Dermis microvascular lymphatic vessel endothelial cell (primary cell): ENCODE data around the gene FRRS1L. TPM values are rescaled to one million over a fixed set of nuclear protein-coding genes. Genes with fewer than 3 reads are reported as not detected.
A peak's percentile ranks its signal among the peaks of the same experiment; 100 is the strongest.
"Not testable (repeated sequence)": the region's sequence is repeated elsewhere in the genome, so short reads cannot be mapped to it uniquely, and the experiment has no call there.

ENCODE experiments used
- DNase-seq, 2 donors: peaks; one replicate each; pipeline versions ENCODE4 v3.0.0 to v3.0.0-alpha.2; 2010; ENCODE audit warnings: low read depth in 2 of 2
- total RNA-seq: library from RNA; depleted of rRNA; stranded (reverse); fragments of >200 nt; gene quantifications from 2 replicates; pipeline ENCODE4 v1.2.1, GENCODE V29; 2014

FRRS1L gene
- total RNA-seq, 1 donor from 2014 or later: under 0.01 TPM

DNA sequence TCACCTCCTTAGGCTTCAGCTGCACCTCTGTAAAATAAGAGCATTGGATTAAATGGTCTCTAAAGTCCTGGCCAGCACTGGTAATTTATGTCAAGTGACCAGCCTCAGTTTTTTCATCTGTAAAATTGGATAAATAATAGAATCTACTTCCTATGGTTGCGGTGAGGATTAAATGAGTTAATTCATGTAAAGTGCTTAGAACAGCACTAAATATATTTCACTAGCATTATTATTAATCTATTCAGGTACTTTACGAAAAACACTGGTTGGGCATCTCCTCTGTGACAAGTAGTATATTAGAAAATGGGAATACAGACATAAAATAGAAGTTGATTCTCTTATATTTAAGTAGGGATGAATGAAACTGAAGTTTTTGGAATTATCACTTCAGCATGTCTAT lies 33.5 kb downstream of the FRRS1L start:
- DNase-seq: no peak

DNA sequence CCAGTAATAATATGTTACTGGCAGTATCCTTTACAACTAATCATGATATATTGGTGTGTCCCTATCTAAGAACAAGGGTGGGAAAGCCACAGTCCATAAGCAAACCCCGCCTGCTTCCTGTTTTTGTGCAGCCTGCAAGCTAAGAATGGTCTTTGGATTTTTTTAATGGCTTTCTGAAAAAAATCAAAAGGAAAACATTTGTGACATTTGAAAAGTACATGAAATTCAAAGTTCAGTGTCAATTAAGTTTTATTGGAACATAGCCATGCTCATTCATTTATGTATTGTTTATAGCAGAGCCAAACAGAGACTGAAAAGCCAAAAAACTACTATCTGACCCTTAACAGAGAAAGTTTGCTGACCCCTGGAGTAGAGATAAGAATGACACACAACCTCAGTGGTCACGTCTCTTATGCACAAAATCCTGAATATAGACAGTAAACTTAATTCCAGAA lies 34.5 kb downstream of the FRRS1L start:
- peak; percentile 55 to 85 for DNase-seq

DNA sequence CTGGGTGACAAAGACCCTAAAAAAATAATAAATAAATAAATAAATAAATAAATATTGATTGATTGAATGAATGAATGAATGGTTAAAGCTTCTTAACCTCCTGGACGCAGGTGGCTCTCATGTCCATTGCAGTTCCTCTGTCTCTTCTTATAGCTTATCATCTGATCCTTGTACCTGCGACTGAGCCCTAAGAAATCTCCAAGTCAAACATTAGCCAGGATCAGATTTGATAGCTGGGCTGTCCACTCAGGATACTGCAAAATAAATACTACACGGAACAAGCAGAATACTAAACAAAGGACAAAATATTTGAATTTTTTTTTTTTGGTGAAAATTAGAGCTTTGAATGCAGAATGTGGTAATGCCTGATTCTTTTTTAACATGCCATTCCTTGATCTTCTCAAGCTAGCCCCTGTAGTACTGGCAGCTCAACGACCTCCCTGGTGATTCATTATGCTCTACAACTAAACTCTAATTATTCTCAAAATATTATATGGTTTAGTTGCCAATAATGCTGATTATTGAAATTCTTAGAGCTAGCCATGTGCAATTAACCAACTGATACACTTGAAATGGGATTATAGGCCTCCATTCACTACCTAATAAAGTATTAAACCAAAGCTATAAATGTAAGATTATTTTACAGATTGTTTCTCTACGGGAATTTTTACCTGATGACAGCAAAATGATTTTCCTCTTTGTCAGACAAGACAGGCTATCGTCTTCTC lies 37.4 kb downstream of the FRRS1L start:
- no peak for DNase-seq

DNA sequence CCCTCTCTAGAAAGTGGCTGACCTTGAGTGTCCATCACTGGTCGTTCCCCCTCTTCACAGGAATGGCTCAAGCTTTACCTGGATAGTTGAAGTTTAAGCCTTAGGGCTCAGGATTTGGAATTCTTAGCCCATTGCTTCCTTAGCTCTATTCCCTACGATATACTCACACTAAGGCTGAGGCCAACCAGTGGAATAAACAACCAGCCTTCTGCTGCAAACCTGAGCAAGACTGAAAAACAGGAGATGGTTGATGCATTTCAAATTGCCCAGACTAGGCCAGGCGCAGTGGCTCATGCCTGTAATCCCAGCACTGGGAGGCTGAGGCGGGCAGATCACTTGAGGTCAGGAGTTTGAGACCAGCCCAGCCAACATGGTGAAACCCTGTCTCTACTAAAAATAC lies 40.4 kb downstream of the FRRS1L start:
- not testable (repeated sequence) for DNase-seq

DNA sequence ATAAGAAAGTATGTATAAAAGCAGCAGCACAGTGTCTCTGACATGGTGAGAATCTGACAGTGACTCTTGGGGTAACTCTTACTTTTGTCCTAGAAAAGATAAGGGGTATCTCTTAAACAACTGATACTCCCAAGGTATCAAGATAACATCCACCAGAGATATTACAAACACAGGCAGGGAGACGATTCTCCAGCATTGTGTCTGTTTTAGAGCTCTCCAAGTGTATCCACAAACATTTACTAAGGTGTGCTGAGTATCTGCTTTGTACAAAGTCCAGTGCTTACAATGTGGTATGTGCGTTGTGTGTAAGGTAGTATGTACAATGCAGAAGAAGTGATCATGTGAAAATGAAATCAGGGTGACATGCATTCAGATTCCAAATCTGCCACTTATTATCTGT lies 42.9 kb downstream of the FRRS1L start:
- DNase-seq: no peak

DNA sequence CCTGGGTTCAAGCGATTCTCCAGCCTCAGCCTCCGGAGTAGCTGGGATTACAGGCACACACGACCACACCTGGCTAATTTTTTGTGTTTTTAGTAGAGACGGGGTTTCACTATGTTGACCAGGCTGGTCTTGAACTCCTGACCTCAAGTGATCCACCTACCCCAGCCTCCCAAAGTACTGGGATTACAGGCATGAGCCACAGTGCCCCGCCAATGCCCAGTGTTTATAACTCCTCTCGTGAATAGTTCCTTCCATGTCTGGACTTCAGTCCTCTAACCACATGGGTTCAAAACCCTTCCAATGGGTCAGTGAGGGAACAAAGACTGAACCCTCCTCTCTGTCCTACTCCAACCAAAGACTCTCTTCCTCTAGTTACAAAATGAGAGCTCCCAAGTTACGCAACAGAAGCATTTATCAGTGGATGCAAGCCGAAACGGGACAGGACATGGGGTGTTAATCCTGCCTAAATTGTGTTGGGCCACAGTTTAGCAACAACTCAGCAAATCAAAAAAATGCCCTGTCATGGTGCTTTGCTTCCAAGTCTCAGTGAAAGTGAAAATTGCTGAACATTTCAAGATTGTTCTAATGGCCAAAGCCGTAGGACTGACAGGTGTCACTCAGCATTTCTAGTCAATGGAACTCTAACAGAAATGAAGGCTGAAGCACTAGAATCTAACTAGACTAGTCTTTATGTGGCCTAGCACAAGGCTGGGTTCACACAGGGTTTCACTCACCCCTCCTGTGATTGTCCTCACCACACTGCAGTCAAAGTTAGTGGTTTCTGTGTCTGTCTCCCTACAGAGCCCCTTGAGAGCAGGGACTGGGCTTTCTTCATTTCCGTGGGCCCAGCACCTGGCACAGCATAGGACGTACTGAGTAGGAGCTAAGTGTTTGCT lies 44.1 kb downstream of the FRRS1L start:
- DNase-seq: no peak

DNA sequence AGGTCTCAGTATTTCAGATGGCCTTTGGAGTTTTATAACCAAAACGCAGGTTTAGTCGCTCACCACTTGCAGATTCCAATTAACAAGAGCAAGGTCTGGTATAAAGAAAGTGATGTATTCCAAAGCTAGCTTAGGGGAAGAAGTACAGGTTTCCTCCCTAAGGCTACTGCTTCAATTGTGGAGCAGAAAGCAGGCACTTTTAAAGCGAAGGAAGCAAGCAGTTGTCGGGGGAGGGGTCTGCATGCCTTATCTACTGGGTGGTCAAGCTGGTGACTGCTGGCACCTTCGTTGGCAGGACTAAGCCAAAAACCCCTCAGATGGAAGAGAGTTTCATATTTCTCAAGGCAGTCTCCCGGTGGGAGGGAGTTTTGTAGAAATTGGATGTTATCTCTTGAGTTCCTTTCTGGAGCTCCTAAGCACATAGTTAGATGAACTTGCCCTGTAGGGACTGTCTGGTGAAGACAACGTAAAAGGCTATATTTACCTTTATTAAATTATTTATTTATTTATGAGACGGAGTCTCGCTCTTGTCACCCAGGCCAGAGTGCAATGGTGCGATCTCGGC lies 45.7 kb downstream of the FRRS1L start:
- DNase-seq: no peak

DNA sequence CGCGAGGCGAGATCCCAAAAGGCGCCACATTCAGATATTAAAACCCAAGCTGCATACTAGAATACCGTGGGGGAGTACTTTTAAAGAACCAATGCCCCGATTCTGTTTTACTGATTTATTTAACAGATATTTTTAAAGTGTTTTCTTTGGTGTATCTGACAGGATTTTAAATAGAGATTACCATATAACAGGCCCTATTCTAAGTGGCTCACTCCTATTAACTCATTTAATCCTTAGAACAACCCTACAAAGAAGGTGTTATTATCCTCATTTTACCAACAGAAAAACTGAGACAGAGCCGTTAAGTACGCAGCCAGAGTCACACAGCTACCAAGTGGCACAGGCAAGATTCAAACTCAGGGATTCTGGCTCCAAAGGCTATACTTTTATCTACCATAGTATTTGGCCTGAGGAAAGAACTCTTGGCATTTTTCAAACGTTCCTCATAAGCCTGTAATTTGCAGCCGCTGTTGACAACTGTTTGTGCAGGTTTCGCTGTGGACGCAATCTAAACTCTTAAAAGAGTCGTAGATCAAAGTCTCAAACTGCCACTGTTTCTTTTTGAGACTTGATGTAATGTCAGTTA lies 46.8 kb downstream of the FRRS1L start:
- no peak for DNase-seq

DNA sequence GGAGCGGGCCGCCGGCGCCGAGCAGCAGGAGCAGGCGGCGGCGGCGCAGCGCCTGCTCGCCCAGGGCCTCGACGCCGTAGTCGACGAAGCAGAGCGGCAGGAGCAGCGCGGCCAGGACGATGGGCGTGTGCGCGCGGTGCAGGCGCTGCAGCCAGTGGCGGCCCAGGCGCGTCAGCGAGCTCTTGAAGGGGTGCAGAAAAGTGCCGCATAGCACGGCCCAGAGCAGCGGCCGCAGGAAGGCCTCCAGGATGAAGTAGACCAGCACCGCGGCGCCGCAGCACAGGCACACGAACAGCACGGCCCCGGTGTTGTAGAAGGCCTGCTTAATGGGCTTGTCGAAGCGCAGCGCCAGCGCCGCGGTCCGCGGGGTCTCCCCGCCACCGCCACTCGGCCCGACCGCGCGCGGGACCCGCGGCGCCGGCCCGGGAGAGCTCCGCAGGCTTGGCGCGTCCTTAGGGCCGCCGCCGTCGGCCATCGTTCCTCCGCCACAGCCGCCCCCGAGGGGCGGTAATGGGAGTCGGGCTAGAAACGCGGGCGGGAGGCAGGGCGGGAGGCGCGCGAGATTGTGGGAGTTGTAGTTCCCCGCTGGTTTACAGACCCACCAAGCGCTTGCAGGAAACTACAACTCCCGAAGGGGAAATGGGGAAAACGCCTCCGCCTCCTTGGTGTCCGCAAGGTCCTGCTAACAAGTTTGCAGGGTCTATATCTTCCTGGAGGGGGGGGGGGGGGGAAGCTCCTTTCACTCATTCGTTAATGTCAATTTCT lies 47.4 kb downstream of the FRRS1L start, which contains the start of gene TMEM245:
Gene TMEM245, minus strand, starts transcription at position 509 of the 765 bp plus-strand sequence. Its CDS starts 34 bp downstream, at position 475.
- DNase-seq: peak; percentile 98 to 99

DNA sequence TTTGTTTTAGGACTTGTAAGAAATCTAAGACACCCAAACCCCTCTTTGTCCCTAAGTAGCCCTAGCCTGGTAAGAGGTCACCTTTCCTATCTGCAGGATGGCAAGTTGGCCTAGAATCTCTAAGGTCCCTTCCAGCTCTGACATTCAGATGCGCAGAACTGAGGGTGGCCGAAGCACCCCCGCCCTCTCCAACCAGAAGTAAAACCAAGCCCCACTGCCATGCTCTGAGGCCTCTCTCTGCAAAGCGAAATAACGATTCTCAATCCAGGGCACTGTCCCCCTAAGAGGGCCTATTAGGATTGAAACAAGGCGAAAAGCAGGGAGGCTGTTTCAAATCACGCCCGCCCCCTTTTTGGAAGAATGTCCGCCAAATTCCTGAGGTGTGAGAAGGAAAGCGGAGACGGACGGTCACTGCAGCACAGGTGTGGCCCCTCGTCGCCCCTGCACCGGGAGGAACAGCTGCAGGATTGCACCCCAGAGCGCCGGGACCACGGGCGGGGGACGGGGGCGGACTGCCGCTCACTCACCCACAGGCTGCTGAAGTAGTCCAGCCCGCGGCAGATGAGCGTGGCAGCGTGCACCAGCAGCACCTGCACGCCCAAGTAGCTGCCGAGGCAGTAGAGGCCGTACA lies 48.1 kb downstream of the FRRS1L start:
- peak in 1 of 2 donors; percentile 19 for DNase-seq

DNA sequence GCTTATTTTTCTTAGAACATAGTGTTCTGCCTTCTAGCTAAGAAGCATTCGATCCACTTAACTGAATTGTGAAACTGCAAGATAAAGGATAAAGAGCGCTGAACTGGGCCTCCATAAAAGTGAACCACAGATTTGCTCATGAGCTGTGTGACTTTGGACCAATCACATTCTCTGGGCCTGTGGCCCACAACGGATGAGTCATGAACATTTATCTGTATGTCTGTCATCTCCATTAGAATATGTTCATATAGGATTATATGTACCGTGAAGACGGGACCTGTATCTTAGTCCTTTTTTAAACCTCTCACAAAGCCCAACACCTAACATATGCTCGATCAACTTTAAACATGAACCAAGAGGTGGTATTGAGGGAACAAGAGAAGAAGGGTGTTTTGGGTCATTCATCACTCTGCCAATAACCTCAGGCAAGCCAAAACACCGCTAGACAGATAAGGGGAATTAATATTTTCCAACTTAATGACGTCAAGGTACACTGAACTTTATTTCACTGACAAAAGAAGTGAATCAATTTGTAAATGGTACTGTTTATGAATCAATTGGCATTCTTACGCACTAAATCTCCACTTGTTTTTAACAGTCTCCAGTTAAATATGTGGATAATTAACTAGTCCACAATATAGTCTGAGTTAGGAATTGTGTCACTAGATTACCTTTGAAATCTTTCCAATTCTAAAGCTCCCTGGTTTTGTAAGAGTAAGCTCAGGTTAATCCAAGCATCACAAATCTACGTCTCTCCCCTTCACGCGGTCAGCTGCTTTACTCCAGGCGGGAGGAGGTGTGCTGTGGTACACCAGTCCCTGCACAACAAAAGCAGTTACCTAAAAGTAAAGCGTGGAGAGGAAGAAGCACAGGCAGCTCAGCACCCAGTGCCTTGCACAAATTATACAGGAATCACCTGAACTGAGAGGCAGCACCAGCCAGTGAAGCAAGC lies 48.9 kb downstream of the FRRS1L start:
- DNase-seq: peak in 1 of 2 donors; percentile 77

DNA sequence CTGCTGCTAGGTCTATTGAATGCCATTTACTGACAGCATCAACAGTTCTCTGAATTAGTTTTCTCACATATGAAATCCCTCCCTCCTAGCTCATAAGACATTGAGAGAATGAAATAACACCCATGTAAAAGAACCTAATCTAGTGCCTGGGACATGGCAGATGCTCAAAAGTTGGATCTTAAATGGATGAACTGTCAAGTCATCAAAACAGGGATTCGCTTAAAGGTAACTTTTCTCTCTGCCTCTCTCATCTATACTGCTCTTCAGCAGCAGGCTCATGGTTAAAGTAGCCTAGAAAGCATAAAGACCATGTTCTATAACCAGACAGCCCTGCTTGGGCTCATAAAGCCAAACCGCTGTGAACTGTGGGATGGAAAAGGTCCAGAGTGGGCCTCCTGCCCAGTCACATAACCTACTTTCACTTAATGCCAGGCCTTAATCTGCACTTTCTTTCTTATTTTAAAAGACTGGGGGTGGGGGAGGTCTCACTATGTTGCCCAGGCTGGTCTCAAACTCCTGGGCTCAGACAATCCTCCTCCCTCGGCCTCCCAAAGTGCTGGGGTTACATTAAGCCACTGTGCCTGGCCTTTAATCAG lies 51.0 kb downstream of the FRRS1L start:
- DNase-seq: no peak

DNA sequence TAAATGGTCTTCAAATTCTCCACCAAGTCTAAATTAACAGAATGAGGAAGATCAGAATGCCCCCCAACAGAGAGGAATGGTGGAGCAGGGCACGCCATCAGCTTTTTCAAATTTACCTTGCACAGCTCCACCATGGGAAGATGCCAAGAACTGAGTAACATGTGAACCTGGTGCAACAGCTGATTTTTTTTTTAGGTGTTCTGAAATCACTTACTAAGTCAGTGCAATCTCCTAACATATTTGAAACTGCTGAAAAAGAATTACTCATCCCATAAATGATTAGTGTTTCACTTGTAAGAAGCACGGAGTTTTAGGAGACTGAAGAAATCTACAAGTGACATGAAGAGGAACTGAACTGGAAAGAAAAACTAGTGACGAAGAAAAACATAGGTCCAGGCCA lies 52.4 kb downstream of the FRRS1L start:
- DNase-seq: no peak

DNA sequence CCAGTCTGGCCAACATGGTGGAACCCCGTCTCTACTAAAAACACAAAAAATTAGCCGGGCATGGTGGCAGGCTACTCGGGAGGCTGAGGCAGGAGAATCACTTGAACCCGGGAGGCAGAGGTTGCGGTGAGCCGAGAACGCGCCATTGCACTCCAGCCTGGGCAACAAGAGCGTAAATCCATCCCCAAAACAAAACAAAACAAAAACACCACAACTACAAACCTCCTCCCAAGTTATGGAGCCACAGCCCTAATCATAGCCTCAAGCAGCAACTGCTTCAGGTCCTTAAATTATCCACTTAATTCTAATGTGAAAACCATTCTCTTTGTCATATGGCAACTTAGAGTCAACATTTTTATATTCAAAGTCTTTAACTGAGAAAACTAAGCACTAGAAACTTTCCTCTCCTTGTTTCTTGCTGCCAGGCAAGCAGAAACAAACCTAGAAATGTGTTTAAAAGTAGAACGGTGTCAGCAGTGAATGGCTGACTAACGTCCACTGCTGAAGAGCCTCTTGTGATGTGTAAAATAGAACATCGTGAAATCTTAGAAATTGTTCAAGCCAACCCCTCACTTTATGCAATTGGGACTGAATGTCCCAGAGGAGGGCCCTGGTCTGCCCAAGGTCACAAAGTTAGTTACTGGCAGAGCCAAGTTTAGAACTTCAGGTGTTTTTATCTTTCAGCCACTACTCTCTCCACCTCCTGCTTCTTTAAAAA lies 53.0 kb downstream of the FRRS1L start:
- DNase-seq: no peak

DNA sequence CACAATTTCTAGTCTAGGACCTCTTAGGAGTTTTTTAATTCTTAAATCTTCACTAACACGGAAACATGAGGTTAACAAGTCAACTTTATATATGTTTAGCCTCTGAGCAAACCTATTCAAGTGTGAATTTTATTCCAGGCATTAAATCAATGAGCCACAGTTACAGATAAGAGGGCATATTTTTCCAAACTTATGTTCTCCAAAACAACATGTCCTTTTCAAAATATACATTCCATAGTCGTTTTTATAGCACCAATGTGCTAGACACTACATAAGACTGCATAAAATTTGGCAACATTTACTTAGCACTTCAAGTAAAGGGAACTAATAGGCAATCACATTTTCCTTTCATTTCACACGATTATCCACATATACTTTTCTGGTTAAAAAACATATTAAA lies 53.8 kb downstream of the FRRS1L start:
- DNase-seq: no peak

DNA sequence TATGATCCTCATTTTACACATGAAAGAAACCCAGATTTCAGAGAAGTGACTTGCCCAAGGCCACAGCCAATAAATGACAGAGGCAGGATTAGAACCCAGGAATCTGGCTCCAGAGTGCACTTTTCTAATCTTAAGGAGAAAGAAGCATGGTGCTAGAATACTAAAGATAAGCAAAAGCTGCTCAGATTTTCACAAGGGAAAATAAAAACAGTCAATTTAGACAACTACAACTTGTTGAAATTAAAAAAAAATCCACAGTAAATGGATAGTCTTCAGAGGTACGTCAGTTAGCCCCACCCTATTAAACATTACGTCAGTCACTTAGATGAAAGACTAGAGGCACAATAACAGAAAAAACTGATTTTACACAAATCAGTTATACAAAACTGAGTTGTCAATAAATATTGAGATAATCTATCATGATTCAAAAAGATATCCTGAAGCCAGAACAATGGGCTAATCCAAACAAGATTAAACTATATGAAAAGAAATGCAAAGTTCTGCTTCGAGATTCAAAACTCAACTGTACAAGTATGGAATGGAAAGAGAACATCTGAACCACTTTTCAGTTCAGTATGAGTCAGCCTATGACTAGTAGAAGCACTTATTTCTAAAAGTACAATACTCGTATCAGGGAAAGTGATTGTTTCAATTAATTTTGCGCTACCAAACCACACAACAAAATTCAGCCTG lies 56.6 kb downstream of the FRRS1L start:
- DNase-seq: peak in 1 of 2 donors; percentile 84

DNA sequence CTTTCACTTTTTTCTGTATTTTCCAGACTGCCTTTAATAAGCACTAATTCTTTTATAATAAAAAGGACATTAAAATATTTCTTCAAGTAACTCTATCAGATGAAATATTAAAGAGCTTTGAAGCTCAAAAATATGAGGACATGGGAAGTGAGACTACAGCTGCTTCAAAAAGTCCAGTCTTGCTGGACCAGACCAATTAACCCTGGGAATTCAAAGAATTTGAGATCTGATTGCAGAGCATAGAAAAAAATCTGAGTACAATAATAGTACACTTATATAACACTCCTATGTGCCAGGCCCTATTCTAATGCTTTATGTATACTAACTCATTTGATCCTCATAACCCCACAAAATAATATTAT lies 57.1 kb downstream of the FRRS1L start:
- no peak for DNase-seq

DNA sequence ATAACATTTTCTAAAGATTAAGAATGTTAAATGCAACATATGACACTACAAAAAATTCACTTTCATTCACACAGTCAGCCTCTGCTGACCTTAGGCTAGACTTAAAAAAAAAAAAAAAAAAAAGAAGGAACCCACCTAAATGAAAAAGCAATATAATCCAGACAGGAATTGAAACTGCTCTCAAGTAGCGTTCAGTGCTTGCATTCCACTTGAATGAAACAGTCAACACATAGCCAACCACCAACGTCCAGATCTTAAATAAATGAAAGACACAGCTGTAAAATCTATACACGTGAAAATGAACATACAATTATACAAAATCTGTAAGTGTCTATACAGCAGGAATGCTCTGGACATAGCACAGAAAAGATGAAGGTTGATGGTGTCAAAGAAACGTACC lies 58.7 kb downstream of the FRRS1L start:
- peak in 1 of 2 donors; percentile 40 for DNase-seq
